IPS-18c (cell line): ENCODE data around the gene CLDN6.

Experiments
- H3K4me3 ChIP-seq: 2 replicates; pipeline ENCODE4 v1.7.0; 2013; ENCODE audit warnings: low read depth, mild to moderate bottlenecking, low read length, moderate library complexity; ENCODE audit not compliant: insufficient read depth
- H3K9me3 ChIP-seq: one replicate; pipeline ENCODE4 v1.6.1; 2013; ENCODE audit warnings: mild to moderate bottlenecking, low read length, moderate library complexity; ENCODE audit not compliant: control insufficient read depth, insufficient read depth

CLDN6 gene

DNA sequence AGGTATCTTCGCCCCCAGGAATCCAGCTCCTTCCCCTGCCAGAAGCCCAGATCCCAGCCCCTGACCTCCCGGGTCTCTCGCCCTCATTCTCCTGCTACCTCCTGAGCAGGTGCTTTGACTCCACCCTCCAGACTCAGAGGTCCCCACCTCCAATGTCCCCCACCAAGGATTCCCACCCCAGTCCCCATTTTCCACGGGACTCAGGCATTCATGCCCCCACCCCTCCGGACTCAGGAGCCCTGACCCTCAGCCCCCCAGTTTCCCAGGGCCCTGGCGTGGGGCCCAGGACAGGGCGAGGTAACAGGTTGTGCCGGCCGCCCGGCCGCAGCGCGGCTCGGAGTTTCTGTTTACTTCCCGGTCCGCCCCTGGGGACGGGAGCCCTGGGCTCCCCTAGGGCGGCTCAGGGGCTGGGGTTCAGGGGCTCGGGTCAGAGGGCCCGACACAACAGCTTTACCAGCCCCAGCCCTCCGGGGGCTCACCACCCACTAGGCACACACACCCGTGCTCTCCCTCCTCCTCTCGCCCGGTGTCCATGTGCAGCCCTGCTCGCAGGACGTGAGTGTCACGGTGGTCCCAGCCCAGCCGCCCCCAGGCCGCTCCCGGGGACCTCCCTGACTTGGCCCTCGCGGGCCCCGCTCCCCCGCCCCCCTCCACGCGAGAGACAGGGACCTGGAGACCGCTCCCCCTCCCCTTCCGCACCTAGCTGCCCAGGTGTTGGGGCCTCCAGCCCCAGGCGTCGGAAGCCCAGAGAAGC is 18.2 kb upstream of the CLDN6 start:
- Histone ChIP-seq H3K4me3 (peak overlapping the region; percentile 59; the same call in 1 of the 2 replicates), H3K9me3 (no peaks in the 10 kb centered on the region)

DNA sequence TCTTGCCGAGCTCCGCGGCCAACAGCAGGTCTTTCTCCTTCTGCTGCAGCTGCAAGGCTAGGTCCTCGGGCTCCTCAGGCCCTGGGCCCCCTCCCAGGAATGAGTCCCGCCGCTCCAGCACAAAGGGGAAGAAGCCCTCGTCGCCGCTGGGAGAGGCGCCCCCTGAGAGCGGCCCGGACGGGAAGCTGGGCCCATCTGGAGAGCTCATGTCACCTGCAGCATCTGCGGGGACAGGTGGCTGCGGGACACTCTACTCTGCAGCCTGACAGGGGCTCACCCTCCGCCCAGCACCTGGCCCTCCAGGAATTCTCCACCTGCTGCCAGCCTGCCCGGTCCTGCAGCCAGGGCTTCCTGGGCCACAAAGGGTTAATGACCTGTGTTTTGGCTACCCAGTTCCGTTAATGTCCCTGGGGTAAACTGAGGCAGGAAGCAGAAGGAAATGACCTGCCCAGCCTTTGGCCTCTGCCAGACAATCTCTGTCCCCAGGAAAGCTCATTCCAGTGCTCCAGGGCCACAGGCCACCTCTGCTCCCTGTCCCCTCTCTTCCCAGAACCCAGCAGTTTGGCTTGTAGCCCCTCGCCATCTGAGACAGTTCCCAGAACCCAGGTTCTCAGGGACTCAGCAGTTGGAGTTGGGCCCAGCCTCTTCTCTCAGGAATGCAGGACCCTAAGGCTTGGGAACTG is 17.4 kb upstream of the CLDN6 start:
- Histone ChIP-seq H3K4me3 (no peak overlapping the region; the same call in 1 of the 2 replicates), H3K9me3 (no peaks in the 10 kb centered on the region)

DNA sequence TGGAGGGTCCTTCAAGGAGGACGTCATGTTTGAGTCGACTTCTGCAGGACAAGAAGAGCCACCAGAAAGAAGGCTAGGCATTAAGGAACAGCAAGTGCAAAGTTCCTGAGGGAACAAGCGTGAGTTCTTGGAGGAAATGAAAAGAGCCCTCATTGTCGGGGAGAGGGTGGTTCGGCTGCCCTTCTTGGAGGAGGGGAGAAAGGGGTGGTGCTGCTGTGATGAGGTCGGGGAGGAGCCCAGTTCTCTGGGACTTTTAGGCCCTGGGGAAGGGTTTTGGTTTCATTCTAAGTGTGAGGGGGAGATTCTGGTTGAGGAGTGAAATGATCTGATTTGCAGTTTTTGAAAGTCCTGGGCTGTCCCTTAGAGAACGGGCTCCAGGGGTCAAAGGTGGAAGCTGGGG is 14.6 kb upstream of the CLDN6 start:
- peaks cover 2% of the 10 kb centered on the region for H3K9me3 ChIP-seq
- H3K4me3 ChIP-seq: no peak overlapping the region

DNA sequence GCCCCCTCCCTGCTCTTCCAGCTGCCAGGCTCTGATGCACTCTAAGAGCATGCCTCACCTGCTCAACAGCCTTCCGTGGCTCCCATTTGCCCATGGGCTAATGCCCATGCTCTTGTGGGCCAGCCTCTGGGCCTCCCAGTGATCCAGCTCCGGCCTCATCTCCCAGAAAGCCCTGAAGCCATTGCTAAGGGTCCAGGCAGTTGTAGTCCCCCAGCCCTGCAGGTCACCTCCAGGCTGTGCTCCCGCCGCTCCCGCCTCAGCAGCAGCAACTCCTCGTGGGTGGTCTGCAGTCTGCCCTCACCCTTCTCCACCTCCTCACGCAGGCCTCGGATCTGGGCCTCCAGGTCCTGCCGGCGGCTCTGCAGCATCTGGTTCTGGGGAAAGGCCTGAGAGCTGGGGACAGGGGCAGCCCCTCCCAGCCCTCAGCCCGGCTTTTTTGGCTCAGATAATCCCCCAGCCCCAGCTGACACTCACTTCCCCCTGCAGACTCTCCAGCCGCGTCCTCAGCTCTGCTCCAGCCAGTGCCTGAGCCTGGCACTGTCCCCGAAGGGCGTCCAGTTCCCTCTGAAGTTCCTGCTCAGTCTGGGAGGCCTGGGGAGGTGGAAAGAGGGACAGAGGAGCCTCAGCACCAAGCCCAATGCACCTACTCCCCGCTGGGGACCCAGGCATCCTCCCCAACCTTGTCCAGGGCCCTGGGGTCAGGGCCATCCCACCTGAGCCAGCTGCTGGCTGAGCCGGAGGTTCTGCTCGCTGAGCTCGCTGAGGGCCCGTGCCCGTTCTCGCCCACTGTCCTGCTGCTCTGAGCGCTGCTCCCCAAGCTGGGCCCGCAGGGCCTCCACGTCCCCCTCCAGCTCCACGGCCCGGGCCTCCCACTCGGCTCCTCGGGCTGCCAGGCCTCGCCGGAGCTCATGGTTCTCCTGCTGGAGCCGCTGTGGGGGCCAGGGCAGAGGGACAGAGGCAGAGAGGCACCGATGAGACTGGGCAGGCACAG is 12.5 kb upstream of the CLDN6 start:
- Histone ChIP-seq H3K4me3 (peak overlapping the region; percentile 9; the same call in 1 of the 2 replicates), H3K9me3 (peaks cover 2% of the 10 kb centered on the region)

DNA sequence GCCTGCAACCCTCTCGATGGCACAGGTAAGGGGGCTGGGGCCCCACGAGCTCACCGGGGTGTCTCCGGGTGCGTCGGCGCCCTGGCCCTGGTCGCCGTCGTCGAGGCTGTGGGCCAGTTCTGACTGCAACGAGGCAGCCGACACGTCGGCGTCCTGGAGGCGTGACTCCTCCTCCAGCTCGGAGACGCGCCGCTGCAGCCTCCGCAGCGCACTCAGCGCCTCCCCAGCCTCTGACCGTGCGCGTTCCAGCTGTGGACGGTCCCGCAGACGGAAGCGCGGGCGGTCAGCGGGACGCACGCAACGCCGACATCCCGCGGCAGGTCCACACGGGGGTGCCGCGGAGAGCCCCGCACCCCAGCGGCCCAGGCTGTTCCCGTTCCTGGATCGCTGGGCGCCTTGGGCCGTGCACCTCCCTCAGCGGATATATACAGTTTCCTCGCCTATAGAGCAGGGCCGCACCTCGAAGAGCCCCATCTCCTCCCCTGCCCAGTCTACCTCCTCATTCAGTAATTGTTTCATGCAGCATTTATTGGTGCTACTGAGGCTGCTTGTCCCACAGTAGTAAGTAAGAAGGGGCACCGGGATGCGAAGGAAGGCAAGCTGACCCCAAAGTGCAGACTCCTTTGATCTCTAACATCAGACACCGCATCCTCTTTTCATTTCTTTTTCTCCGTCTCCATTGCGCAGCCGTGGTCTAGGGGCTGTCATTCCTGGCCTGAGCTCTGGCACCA is 11.7 kb upstream of the CLDN6 start:
- no peak overlapping the region for H3K4me3 ChIP-seq
- H3K9me3 ChIP-seq: peaks cover 2% of the 10 kb centered on the region

DNA sequence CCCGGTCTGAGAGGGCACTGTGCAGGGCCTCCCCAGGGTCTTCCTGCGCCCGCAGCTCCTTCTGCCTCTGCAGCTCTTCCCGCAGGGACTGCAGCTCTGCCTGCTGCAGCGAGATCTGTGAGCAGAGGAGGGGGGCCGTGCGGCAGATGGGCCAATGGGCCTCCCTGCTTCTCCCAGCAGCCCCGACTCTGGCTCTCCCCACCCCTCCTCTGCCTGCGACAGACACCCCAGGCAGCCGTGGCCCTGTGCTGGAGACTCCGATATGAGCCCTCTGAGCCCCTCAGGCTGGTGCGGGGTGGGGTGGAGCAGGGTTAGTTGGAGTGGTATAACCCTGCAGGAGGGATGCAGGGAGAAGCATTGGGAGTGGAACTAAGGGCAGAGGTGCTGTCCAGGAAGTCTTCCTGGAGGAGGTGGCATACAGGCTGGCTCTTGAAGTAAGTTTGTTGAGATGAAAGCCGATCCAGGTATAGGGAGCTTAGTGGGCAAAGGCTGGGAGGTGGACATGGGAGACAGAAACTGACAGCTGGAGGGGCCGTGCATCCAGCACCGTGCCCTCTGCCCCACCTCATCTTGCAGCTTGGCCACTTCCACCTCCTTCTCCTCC is 10.8 kb upstream of the CLDN6 start:
- Histone ChIP-seq H3K9me3 (peaks cover 2% of the 10 kb centered on the region), H3K4me3 (no peak overlapping the region)

DNA sequence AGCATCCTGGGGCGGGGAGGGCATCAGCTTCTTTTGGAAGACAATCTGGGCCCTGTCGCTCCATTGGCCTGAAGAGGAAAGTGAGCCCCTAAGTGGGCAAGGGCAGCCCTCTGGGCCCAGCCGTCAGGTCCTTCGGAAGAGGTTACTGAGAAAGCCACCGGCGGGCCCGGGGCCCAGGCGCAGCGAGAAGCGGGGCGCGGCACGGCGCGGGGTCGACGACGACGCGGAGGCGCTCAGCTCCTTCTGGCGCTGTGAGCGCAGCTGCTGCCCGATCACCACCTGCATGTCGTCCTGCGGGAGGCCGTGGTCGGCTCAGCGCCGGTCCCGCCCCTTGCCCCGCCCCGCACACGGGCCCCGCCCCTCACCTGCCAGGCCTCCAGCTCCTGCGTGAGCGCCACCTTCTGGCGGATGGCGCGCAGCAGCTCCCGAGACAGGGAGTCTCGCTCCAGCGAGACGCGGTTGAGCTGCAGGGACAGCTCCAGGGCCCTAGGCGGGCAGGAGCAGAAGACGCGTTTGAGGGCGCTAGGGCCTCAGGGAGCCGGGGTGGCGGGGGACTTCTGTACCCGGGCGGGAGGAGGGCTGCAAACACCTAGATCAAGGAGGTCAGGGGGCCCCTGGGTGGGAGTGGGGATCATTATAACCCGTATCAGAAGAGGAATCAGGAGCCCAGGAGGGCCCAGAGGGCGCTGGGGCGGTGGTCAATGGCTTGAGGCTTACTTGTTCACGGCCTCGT is 10.2 kb upstream of the CLDN6 start:
- peaks cover 2% of the 10 kb centered on the region for H3K9me3 ChIP-seq
- no peak overlapping the region for H3K4me3 ChIP-seq

DNA sequence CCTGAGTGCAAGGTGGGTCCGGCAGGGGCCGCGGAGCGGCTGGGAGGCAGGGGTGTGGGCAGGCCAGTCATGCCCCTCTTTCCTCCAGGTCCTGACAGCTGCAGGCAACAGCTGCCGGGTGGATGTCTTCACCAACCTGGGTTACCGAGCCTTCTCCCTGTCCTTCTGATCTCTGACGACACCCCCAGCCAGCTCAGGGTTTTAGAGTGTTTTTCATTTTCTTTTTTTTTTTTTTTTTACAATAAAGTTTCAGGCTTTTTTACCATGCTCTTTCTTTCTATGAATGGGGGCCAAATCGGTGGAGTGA is 9.5 kb upstream of the CLDN6 start:
- Histone ChIP-seq H3K4me3 (no peak overlapping the region), H3K9me3 (peaks cover 2% of the 10 kb centered on the region)

DNA sequence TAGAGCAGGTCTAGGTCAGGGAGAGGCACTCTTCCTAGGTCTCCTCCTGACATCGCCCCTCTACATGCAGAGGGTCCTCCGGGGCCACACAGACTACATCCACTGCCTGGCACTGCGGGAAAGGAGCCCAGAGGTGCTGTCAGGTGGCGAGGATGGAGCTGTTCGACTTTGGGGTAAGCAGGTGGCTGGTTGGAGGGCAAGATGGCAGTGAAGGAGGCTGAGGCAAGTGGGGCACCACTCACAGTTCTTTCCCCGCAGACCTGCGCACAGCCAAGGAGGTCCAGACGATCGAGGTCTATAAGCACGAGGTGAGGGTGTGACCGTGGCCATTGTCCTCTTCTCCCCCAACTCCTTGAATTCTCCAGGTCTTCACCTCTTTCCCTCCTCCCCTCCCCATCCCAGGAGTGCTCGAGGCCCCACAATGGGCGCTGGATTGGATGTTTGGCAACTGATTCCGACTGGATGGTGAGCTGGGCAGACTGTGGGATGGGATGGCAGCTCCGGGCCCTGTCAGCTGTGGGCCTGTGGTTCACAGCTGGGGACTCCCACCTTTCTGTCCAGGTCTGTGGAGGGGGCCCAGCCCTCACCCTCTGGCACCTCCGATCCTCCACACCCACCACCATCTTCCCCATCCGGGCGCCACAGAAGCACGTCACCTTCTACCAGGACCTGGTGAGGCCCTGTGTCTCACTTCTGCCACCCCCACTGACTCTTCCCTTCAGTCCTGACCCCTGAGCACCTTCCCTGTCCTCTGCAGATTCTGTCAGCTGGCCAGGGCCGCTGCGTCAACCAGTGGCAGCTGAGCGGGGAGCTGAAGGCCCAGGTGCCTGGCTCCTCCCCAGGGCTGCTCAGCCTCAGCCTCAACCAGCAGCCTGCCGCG is 8.9 kb upstream of the CLDN6 start:
- peaks cover 2% of the 10 kb centered on the region for H3K9me3 ChIP-seq
- H3K4me3 ChIP-seq: no peak overlapping the region

DNA sequence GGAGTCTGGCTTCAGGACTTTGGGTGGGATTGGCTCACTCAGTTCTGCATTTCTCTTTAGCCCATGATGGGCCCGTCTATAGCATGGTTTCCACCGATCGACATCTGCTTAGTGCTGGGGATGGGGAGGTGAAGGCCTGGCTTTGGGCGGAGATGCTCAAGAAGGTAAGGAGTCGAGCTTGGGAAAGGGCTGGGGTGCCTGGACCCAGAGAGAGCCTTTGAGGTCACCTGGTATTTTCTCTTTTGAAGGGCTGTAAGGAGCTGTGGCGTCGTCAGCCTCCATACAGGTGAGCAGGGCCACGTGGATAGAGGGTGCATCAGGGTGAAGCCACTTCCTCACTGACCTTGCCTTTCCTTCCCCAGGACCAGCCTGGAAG is 8.0 kb upstream of the CLDN6 start:
- Histone ChIP-seq H3K4me3 (no peak overlapping the region), H3K9me3 (peaks cover 2% of the 10 kb centered on the region)

DNA sequence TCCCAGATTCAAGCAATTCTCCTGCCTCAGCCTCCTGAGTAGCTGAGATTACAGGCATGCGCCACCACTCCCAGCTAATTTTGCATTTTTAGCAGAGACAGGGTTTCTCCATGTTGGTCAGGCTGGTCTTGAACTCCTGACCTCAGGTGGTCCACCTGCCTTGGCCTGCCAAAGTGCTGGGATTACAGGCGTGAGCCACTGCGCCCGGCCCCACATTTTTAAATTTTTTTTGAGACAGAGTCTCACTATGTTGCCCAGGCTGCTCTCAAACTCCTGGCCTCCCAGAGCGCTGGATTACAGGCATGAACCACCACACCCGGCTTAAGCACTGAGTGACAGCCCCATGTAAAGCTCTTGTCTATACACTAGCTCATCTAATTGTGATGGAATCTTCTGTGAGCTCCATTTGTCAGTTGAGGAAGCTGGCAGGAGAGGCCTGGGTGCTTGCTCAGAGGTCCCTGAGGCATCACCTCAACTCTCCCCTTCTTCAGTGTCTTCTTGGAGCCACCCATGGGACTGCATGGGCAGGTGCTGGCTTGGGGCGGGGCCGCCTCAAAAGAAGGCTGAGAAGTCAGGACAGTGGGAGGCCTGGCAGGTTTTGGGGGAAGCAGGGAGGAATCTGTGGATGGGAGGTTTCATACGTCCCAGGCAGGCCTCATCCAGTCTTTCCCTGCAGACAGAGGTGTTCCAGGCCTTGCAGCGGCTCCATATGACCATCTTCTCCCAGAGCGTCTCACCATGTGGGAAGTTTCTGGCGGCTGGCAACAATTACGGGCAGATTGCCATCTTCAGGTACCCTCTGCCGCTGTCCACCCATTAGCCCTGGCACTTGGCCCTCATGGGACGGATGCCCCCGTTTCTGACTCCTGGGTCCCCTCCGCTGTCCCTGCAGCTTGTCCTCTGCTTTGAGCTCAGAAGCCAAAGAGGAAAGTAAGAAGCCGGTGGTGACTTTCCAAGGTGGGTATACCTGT is 7.3 kb upstream of the CLDN6 start:
- peaks cover 2% of the 10 kb centered on the region for H3K9me3 ChIP-seq
- H3K4me3 ChIP-seq: no peak overlapping the region

DNA sequence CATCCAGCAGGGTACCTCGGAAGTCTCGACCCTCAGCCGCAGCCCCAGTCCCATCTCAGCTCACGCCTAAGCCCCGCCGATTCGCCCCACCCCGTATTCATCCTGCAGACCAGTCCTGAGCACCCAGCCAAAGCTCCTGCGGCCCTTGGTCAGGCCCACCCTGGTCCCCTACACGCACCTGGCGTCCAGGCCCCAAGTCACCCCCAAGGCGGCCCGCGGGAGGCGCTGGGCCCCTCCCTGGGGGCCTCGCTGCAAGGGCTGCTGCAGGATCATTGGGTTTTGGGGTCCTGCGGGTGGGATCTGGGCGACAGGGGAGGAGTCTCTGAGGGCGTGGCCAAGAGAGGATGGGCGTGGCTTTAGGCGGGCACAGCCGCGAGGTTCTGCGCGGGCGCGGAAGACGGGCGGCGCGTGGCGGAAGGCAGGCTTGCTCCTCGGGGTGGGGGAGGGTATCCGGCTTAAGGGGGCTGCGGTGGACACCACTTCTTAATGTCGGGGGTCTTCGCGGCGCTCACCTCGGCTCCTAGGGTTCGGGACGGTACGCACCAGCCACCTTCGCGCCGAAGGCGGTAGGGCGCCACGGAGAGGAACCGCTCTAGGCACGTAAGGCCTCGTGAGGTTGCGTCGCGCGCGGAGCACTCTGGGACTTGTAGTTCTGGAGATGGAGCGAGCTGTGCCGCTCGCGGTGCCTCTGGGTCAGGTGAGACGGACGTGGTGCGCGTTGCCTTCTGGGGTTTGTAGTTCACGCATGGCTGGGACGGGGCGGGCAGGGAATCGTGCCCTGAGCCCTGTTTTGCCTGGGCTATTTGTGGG is 5.9 kb upstream of the CLDN6 start, which contains the start of the genes HCFC1R1 and THOC6:
Gene HCFC1R1 (minus strand): TSS at position 274 of the 810 bp plus-strand sequence. CDS start 1 bp downstream, at position 273.
Gene THOC6 (plus strand): TSS at position 367 of the 810 bp plus-strand sequence. CDS start 292 bp downstream, at position 659.
- peak within 1 kb of the TSS; percentile 86 for H3K4me3 ChIP-seq
- H3K9me3 ChIP-seq: no peaks in the 10 kb centered on the region

DNA sequence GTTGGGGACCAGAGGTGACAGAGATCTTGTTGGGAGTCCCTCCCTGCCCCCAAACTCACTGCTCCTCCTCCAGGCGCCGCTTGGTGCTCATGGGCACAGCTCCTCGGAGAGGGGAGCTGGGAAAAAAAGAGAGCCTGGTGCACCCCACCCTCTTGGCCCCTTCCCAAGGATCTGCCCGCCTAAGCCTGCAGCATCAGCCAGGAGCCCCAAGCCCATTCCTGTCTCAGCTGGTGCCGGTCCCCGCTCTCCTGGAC is 5.4 kb upstream of the CLDN6 start:
- Histone ChIP-seq H3K4me3 (peak overlapping the region; percentile 86), H3K9me3 (no peaks in the 10 kb centered on the region)
